Ovary (tissue), 3 donors: ENCODE data around the gene ST7.

Source experiments
- POLR2A ChIP-seq: fragments of 450-650 bp; IDR thresholded peaks from one replicate; pipeline ENCODE4 v1.6.1; 2017; ENCODE audit warnings: antibody characterized with exemption, mild to moderate bottlenecking, moderate library complexity
- TF ChIP-seq, protein P1 (sequence below), 3 donors: fragments of 450-650 bp in 2 of 3; fragments of 200-600 bp in 1 of 3; IDR thresholded peaks; one replicate each; pipeline versions ENCODE4 v1.5.1 to v1.8.0; 2016 to 2022; ENCODE audit warnings: antibody characterized with exemption in 3 of 3, mild to moderate bottlenecking in 1 of 3
- donor health status: DM: no; HTN: no; CAD: no.

DNA sequence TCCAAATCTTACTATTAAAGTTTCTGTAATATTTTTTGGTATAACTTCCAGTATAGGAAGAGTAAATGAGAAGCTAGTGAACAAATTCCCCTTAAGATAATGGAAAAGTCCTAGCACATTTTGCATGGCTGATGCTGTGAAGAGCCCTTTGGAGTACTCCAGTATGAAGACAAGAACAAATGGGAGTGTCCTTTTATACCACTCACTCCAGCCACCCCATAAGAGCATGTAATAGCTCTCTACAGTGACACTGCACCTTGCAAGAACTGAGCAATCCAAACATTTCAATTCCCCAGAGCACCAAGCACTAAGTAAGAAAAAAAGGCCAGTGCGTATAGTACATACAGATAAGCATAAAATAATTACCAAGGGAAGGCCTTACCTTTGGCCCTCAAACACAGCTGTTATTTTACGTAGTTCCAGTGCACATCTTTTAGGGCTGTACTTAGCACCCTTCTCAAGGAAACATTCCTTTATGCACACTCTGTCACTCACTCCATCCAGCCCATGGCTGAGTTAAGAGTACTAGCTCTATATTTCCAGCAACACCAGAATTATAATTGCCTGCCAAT, 135.4 kb downstream of the ST7 start:
- TF ChIP-seq, protein P1, sequence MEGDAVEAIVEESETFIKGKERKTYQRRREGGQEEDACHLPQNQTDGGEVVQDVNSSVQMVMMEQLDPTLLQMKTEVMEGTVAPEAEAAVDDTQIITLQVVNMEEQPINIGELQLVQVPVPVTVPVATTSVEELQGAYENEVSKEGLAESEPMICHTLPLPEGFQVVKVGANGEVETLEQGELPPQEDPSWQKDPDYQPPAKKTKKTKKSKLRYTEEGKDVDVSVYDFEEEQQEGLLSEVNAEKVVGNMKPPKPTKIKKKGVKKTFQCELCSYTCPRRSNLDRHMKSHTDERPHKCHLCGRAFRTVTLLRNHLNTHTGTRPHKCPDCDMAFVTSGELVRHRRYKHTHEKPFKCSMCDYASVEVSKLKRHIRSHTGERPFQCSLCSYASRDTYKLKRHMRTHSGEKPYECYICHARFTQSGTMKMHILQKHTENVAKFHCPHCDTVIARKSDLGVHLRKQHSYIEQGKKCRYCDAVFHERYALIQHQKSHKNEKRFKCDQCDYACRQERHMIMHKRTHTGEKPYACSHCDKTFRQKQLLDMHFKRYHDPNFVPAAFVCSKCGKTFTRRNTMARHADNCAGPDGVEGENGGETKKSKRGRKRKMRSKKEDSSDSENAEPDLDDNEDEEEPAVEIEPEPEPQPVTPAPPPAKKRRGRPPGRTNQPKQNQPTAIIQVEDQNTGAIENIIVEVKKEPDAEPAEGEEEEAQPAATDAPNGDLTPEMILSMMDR (IDR thresholded peaks at IDR 0.05) = no peak
- no peak for TF ChIP-seq POLR2A
